HG02870 (cell line): Measurements from ENCODE around the gene DEDD.
"Not testable (repeated sequence)": the region's sequence is repeated elsewhere in the genome, so short reads cannot be mapped to it uniquely, and the experiment has no call there.

Experiments used
- ATAC-seq: cut with Tn5 transposase; IDR thresholded peaks from one replicate; pipeline ENCODE4 v1.9.1; 2021; ENCODE audit warnings: mild to moderate bottlenecking, moderate library complexity; ENCODE audit not compliant: unreplicated experiment

DEDD gene

GRCh38 chr1:161128591-161129420, 3.7 kb downstream of the DEDD start:
- no peak for ATAC-seq

GRCh38 chr1:161127649-161128048, 4.8 kb downstream of the DEDD start:
- no peak for ATAC-seq

- ATAC-seq = no peak
Observed at GRCh38 chr1:161122967-161123366, 9.5 kb downstream of the DEDD start.

GRCh38 chr1:161121834-161122233, 10.6 kb downstream of the DEDD start:
- ATAC-seq = no peak

DNA sequence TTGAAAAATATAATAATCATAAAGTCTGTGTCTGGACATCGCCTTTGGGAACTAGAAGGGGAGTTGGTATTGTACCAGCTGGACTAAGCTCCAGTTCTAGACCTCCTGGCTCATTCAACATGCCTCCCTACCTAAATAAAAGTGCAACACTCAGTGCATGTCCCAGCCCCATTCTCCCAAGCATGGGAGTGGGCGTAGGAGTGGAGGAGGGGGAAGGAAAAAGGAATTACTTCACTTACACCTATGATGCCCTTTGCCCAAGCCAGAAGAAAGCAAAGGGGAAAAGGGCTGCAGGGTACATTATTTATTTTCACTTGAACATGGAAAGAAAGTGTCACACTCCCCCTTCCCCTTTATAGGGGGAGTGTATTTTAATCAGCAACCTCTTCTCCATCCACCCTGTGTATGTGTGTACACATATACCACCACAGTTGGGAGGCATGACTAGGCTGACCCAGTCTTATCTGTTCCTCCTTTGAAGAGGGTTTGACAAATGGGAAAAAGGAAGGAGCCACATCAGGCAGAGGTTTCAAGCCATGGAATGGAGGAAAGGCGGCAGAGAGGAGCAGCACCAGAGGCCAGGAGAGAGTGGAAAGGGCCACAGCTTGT, 11.3 kb downstream of the DEDD start:
- ATAC-seq = no peak

GRCh38 chr1:161119092-161119903, 13.2 kb downstream of the DEDD start:
- peak; percentile 57 for ATAC-seq

- peak; percentile 73 for ATAC-seq
Observed at GRCh38 chr1:161117759-161118581, 14.5 kb downstream of the DEDD start, which contains the start of the genes NIT1 and PFDN2. Gene NIT1 (plus strand): TSS chr1:161118105. CDS start chr1:161118177, 72 bp downstream. Gene PFDN2 (minus strand): TSS chr1:161118037. CDS start chr1:161118026, 11 bp downstream.

- ATAC-seq = not testable (repeated sequence)
Observed at GRCh38 chr1:161115961-161116360, 16.5 kb downstream of the DEDD start.

GRCh38 chr1:161115132-161115711, 17.2 kb downstream of the DEDD start:
- ATAC-seq = no peak

DNA sequence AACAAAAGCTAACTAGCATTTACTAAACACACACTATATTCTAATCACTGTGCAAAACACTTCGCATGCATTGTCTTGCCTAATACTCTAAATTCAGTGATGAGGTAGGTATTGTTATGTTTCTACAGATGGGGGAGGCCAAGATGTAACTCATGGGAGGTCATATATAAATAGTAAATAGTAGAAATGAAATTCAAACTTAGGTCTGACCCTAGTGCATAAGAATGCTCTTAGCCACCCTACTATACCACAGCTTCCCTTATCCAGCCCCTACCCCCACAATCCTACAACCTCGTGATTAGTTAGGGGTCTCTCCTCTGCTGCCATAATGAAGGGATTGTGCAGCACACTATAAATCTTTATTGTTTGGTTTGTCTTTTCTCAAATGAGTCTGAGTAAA, 17.9 kb downstream of the DEDD start:
- ATAC-seq = no peak

GRCh38 chr1:161113915-161114314, 18.6 kb downstream of the DEDD start:
- no peak for ATAC-seq

DNA sequence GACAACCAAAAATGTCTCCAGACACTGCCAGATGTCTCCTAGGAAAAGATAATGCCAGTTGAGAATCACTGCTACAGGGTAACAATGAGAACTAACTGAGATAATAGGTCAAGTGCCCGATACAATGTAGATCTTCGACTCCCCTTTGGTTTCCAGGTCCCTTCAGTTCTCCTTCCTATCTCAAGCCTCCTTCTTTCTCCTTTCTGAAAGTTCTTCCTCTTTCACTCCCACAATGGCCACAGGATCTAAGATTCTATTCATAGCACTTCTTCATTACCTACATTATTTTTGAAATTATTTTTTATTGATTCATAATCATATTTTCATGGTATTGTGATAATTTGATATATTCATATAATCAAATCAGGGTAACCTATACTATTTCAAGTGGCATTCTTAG, 20.9 kb downstream of the DEDD start:
- ATAC-seq = no peak

DNA sequence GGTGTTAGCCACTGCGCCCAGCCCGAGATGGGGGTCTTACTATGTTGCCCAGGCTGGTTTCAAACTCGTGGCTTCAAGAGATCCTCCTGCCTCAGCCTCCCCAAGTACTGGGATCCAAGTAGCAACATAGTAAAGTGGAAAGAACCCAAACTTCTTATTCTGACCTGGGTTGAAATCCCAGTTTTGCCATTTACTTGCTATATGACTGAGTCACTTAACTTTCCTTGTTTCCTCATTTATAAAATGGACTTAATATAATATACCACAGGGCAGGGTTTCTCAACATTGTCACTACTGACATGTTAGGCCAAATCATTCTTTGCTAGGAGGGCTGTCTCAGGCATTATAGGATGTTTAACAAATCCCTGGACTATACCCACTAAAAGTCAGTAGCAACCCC, 21.4 kb downstream of the DEDD start:
- no peak for ATAC-seq

DNA sequence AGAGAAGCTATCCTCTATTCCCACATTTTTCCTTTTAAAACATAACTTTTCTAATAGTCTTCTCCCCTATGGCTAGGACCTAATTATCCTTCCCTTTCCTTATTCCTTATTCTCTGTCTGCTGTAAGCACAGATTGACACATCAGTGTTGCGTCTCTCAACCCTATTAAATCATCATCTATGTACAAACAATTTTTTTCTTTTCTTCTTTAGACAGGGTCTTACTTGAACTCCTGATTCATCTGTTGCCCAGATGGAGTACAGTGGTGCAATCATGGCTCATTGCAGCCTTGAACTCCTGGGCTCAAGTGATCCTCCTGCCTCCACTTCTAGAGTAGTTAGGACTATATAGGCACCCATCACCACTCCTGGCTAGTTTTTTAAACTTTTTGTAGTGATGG, 26.0 kb downstream of the DEDD start:
- ATAC-seq = no peak

GRCh38 chr1:161100556-161100955, 31.9 kb downstream of the DEDD start:
- ATAC-seq = no peak

DNA sequence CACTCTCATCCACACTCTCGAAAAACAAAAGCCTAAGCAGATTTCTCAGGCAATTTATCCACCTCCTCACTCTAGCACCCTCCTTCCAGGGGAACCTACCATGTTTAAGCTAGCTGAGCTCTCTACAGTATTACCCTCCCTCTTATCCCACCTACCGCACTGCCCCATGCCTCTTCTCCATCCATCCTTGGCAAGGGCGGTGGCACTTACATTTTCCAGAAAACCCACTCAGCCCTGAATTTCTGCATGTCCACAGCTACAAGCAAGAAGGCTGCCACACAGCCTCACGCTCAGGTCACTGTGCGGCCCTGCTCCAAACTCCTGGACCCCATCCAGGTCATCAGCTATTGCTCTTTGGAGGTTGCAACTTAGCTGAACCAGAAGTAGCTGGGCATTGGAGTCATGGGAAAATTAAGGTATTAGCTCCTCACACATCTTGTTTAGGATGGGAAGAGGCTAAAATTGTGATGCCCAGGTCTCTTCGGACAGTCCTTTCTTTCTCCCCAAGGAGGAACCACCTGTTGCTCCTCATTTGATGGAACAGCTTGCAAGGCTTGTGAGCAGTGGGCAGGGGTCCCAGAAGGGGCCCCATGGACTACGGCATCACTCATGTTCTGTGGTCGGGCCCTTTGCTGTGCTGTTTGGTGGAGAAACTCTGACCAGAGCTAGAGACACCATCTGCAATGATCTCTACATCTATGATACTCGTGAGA, 33.2 kb downstream of the DEDD start:
- no peak for ATAC-seq

GRCh38 chr1:161098210-161099068, 34.0 kb downstream of the DEDD start, which contains the start of gene KLHDC9:
Gene KLHDC9 (plus strand): TSS chr1:161098361. CDS start chr1:161098536, 175 bp downstream.
- peak; percentile 57 for ATAC-seq

DNA sequence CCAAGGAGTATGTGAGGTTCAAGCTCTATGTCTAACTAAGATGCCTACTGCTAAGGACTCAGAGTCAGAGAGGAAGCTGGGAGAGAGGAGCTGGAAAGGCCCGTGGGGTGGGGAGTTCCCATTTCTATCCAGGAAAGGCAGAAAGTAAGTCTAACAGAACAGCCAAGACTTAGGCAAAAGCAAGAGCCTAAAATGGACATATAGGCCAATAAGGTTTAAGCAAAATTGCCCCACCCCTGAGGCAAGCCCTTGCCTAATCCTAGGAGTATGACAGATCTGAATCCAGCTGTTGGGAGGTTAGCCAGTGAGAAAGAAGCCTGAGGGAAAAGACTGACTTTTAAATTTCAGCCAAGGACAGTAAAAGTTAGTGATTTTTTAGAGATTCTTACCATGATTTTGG, 35.9 kb downstream of the DEDD start:
- no peak for ATAC-seq

DNA sequence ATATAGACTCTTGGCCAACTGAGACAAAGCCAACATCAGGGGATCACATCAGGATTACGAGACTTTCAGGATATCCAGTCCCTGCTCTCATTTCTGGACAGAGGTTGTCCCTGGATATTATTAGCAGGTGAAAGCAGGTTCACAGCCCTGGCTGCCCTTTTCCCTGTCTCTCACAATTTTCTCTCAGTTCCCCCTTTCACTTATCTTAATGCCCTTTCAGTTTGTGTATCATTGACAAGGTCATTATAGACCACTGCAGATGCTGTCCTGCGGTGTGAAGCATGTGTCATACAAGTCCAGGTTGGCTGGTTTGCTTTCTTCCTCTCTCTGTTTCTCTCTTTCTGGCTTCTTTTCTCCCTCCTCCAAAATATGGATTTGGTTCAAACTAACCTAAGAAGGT, 36.5 kb downstream of the DEDD start:
- ATAC-seq = peak; percentile 45
